ENCODE measurements around the gene IGDCC3.

The IGDCC3 gene

DNA sequence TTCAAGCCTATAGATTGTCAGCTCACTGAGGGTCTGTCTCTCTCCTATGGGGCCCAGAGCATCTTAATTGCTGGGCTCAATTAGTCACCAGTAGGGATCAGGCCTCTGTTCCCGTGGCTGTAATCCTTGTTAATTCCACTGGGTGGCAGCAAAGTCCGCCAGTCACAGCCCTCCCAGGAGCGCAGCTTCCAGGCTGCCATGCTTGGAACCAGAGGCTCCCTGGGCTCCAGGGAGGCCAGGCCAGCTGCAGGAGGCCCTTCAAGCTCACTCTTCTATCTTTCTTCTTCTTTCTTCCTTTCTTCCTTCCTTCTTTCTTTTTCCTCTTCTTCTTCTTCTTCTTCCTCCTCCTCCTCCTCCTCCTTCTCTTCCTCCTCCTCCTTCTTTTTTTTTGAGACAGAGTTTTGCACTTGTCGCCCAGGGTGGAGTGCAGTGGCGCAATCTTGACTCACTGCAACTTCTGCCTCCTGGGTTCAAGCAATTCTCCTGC is 58.9 kb downstream of the IGDCC3 start:
- DNase-seq = peak; percentile 72

DNA sequence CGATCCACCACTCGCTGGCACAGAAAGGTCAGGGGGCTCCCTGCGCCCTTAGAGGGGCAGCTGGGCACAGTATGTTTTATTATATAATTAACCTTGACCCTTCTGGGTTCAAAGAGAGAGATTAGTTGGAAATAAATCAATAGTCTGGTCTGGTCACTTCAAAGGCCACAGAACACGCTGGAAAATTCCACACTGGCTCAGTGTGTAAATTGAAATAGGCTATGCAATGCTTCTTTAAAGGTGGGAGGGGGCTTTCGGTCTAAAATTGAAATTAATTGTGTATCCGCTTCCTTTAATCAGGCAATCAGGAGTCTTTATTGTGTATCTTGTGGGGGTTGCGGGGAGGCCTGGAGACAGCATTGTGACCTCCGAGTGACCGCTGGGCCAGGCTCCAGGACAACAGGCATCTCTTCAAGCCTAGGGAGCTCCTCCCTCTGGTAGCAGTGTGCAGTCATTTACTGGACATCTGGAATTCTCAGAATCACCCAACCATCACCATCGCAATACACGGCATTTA is 65.3 kb downstream of the IGDCC3 start:
- DNase-seq = no peak

- no peak for DNase-seq
These were observed 66.0 kb downstream of the IGDCC3 start for GRCh38 chr15:65311760-65312159.

GRCh38 chr15:65310431-65311137 is 67.2 kb downstream of the IGDCC3 start:
- DNase-seq = no peak

DNA sequence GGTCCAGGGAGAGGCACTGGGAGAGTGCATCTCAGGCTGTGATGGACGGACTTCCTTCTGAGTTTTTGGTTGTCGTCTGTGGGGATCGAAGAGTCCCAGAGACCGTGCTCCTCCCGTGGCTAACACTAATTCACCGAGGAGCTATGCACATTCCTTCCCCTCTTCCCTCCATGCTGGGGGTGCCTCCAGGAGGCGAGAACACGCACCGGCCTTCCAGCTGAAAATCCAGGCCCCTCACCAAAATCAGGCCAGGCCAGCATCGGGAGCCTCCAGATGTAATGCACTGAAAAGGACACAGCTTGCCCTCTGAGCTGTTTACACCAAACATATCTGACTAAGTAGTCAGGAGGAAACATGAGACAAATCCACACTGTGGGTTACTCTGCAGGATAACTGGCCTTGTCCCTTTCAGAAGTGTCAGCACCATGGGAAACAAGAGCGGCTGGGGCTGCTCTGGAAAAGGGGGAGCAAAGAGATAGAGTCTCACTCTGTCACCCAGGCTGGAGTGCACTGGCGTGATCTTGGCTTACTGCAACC is 67.9 kb downstream of the IGDCC3 start:
- DNase-seq = no peak

GRCh38 chr15:65307978-65308377 is 69.8 kb downstream of the IGDCC3 start:
- no peak for DNase-seq

GRCh38 chr15:65306551-65306950 is 71.3 kb downstream of the IGDCC3 start:
- DNase-seq = peak; percentile 37

- DNase-seq = no peak
These were observed 72.0 kb downstream of the IGDCC3 start for GRCh38 chr15:65305776-65306175.

- DNase-seq = no peak
These were observed 72.5 kb downstream of the IGDCC3 start for GRCh38 chr15:65305150-65305758.

DNA sequence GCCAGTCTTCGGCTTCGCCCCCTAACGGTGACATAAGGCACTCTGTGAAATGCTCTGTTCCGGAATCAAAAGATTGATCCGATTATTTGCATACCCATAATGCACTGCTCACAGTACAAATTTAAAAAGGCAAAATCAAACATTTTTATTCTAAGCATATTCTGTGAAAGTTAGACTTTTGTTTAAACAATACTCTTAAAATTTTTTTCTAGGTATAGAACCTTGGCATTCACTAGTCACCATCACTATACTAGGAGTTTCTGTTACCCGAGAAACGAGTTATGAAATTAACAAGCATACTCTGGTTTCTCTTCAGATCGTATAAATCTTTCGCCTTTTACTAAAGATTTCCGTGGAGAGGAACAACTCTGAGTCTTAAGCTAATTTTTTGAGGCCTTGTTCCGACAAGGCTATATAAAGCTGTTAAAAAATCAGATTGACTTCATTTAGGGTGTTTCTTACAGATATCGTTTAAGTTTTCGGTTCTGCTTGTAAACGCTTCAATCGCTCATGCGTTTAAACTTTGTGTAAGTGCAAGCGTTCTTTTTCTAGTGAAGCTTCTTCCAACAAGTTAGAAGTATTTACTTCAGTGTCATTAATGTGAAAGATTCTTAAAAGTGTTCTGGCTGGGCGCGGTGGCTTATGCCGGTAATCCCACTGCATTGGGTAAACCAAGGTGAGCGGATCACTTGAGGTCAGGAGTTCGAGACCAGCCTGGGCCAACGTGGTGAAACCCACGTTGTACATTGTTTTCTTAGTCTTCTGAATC is 73.2 kb downstream of the IGDCC3 start, which contains the start of gene RNU5B-1:
RNU5B-1 (plus strand) TSS at position 297 of the 769 bp plus-strand sequence.
- peak; percentile 92 for DNase-seq

DNA sequence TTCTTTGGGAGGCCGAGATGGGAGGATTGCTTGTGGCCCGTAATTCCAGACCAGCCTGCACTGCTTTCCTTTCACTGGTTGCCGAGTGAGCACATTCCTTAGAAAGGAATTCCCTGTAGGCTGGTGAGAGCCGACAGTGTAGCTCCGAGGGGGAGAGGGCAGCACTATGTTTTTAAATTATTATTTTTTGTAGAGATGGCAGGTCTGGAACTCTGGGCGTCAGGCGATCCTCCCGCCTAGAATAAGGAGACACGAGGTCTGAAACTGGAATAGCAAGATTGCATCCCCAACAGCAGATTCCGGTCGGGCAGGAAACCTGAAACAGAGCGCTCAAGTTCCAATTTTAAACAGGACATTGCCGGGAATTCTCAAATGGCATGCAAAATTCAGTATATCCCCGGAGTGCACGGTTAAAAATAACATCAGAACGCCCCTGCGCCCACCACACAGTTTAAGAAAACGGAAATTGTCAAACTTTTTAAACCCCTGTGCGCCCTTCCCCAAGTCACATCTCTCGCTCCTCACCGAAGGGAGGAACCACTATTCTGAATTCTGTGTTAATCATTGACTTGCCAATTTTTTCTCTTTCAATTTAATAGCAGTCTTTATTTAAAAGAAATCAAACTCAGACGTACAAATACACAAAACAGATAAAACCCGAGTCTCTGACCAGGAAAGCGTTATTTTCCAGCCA is 74.0 kb downstream of the IGDCC3 start:
- DNase-seq = peak; percentile 51

DNA sequence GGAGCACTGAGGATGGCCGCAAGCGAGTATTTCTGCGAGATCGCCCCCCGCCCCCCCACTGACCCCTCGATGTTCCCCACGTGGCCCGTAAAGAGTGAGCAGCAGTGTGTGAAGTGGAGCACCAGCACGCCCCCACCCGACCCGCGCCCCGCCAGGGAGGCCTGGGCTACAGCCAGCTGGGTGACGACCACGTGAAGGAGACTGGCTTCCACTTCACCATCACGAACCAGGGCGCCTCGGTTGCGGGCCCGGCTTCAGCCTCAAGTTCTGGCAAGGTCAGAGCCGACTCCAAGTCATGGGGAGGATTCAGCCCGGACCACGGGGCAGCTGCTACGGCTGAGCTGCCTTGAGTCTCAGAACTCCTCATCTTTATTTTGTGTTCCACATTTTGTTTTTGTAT is 75.7 kb downstream of the IGDCC3 start:
- no peak for DNase-seq

- DNase-seq = no peak
These were observed 76.8 kb downstream of the IGDCC3 start for GRCh38 chr15:65300924-65301441.

GRCh38 chr15:65298731-65299130 is 79.1 kb downstream of the IGDCC3 start:
- DNase-seq = no peak

- DNase-seq = no peak
These were observed 84.8 kb downstream of the IGDCC3 start for GRCh38 chr15:65292938-65293518.

DNA sequence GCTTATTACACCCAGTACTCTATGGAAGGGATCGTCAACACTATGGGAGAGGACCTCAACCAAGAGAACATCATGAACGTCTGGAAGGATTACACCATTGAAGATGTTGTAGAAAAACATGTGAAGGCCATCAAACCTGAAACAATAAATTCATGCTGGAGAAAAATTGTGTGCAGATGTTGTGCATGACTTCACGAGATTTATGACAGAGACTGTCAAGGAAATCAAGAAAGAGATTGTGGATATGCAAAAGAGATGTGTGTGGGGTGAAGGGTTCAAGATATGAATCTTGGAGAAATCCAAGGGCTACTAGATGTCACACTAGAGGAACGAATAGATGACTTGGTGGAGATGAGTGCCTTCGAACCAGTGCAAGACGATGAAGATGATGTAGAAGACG is 87.6 kb downstream of the IGDCC3 start:
- DNase-seq = no peak

- DNase-seq = no peak
These were observed 88.4 kb downstream of the IGDCC3 start for GRCh38 chr15:65289261-65289854.

- DNase-seq = no peak
These were observed 90.3 kb downstream of the IGDCC3 start for GRCh38 chr15:65287520-65287855.

DNA sequence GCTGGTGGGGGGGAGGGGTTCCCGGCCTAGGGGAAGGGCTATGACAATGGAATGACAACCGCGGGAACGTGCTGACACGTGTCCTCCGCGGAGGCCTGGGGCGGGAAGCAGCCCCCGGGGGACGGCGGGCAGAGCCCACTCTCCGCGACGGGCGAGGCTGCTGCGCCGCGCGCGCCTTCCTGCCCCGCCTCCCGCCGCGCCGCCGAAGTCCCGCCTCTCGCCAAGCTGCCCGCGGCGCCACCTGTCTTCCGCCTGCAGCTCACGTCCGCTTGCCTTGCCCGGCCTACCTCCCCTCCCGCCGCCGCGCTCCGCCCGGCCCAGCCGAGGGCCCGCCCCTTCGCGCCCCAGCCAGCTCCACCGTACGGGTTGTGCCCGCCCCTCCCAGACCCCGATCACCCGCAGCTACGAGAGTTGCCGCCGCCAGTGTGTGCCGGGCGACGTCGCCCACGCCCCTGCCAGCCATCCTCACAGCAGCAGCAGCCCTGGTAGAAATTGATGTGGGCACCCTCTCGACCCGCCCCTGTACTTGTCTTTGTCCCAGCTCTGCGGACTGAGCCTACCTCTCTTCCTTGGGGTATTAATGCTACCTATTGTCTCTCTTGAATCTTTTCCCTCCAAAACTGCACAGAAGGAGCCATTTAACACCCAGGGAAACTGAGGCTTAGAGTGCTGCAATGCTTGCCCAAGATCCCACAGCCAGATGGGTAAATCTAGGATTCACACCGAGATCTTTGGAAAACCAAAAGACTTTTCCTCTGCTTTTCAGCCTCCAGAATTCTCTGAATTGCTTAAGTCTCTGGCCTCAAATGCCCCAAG is 90.9 kb downstream of the IGDCC3 start, which contains the start of gene PARP16:
PARP16 (minus strand) TSS at position 180 of the 816 bp plus-strand sequence. CDS start 457 bp downstream, outside the sequence.
- peak; percentile 97 for DNase-seq

GRCh38 chr15:65286069-65286703 is 91.6 kb downstream of the IGDCC3 start:
- DNase-seq = no peak

Data from NCI-H1105 (cell line).